Measurements from ENCODE around the gene CAND2.

DNA sequence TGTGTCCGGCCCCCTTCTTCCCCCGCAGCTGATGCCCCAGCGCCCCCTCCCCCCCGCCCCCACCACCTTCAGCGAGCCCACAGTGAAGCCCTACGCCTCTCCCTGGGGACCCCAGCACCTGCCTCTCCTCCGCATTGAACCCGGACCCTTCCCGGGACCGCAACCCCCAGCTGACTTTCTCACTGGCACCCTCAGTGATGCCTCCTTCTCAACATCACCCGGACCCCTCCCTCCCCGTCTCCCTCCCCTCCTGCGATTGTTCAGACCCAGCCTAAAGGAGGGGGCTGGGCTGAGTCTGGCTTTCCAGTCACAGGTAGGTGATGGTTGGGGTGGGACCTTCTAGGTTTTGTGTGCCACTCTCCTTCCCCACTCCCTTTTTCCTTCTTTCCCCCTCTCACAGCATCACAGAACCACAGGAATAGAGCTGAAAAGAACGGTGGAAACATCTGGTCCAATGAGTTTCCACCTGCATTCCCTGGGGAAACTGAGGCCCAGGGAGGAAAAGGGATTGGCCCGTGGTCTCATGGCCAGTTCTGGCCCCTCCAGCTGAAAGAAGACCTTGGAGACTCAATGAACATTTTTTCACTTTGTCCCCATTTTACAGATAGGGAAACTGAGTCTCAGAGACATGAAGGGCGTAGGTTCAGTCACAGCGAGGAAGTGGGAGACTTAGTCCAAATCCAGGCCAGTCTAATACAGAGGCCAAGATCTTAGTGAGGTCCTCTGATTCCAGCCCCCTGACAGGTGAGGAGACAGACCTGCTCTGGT, 828 bp downstream of the CAND2 start:
- TF ChIP-seq POLR2A (IDR thresholded peaks at IDR 0.05) (no peak), CTCF (IDR thresholded peaks at IDR 0.05) (no peak)

All from gastroesophageal sphincter (tissue), 3 donors.